Stimulated activated memory B cell treated with anti-CD40 and anti-IgM and Interleukin-4, amounts not matched to agents 10 μg/mL and 1 μg/mL and 100 μg/mL, for 72 hours (primary cell): ENCODE measurements around the gene DSC1.

ENCODE experiments used
- ATAC-seq: fragments of 150-1000 bp; cut with Tn5 transposase; 2 replicates; pipeline ENCODE4 v1.10.0; 2021
- H3K27ac Mint-ChIP-seq: one replicate; pipeline ENCODE4 v1.8.0; 2022; ENCODE audit warnings: mild to moderate bottlenecking, mixed read lengths
- H3K27me3 Mint-ChIP-seq: one replicate; pipeline ENCODE4 v1.8.0; 2022; ENCODE audit warnings: mixed read lengths
- H3K36me3 Mint-ChIP-seq: one replicate; pipeline ENCODE4 v1.8.0; 2022; ENCODE audit warnings: mixed read lengths
- H3K4me1 Mint-ChIP-seq: one replicate; pipeline ENCODE4 v1.8.0; 2022; ENCODE audit warnings: mixed read lengths
- H3K4me3 Mint-ChIP-seq: one replicate; pipeline ENCODE4 v1.8.0; 2022; ENCODE audit warnings: mild to moderate bottlenecking, moderate library complexity, mixed read lengths
- H3K9me3 Mint-ChIP-seq: one replicate; pipeline ENCODE4 v1.8.0; 2022; ENCODE audit warnings: mixed read lengths

DSC1 gene

GRCh38 chr18:31102025-31102684 lies 60.5 kb downstream of the DSC1 start, which contains the start of gene DSC2:
Gene DSC2, minus strand, starts transcription at chr18:31102421. Its CDS starts 450 bp downstream, at chr18:31101971.
- Mint-ChIP-seq H3K4me3 (no peak within 1 kb of the TSS), H3K27ac (no peak within 1 kb of the TSS)
- no peak for ATAC-seq

GRCh38 chr18:31101183-31102024 lies 61.3 kb downstream of the DSC1 start:
- H3K27ac Mint-ChIP-seq, result no peak overlapping the region
- H3K4me1 Mint-ChIP-seq, result no peaks in the 10 kb centered on the region
- H3K27me3 Mint-ChIP-seq, result peaks cover 24% of the 10 kb centered on the region
- H3K4me3 Mint-ChIP-seq, result no peak overlapping the region
- peaks cover 8% of the 10 kb centered on the region for H3K9me3 Mint-ChIP-seq
- no peak for ATAC-seq
- H3K36me3 Mint-ChIP-seq, result no peaks in the 10 kb centered on the region

More at GRCh38 chr18:31102025-31102684, 60.5 kb downstream of the DSC1 start, which contains the start of gene DSC2:
- Mint-ChIP-seq H3K9me3 (peaks cover 8% of the 10 kb centered on the region), H3K27me3 (peaks cover 24% of the 10 kb centered on the region), H3K36me3 (no peaks in the 10 kb centered on the region), H3K4me1 (no peaks in the 10 kb centered on the region)

GRCh38 chr18:31100436-31101182 lies 62.0 kb downstream of the DSC1 start:
- Mint-ChIP-seq H3K27ac (no peak overlapping the region), H3K36me3 (no peaks in the 10 kb centered on the region), H3K4me3 (no peak overlapping the region), H3K4me1 (no peaks in the 10 kb centered on the region), H3K27me3 (peaks cover 24% of the 10 kb centered on the region), H3K9me3 (peaks cover 9% of the 10 kb centered on the region)
- no peak for ATAC-seq

- Mint-ChIP-seq H3K9me3 (peaks cover 14% of the 10 kb centered on the region), H3K27ac (no peak overlapping the region), H3K27me3 (peaks cover 24% of the 10 kb centered on the region), H3K4me1 (no peaks in the 10 kb centered on the region), H3K36me3 (no peaks in the 10 kb centered on the region), H3K4me3 (no peak overlapping the region)
- ATAC-seq, result no peak
Observed at GRCh38 chr18:31099450-31100230, 63.0 kb downstream of the DSC1 start.

GRCh38 chr18:31098878-31099277 lies 63.8 kb downstream of the DSC1 start:
- Mint-ChIP-seq H3K27me3 (peaks cover 24% of the 10 kb centered on the region), H3K4me3 (no peak overlapping the region), H3K36me3 (no peaks in the 10 kb centered on the region), H3K9me3 (peaks cover 14% of the 10 kb centered on the region), H3K27ac (no peak overlapping the region), H3K4me1 (no peaks in the 10 kb centered on the region)
- ATAC-seq, result no peak

- Mint-ChIP-seq H3K4me1 (no peaks in the 10 kb centered on the region), H3K4me3 (no peak overlapping the region), H3K36me3 (no peaks in the 10 kb centered on the region), H3K9me3 (peaks cover 14% of the 10 kb centered on the region), H3K27ac (no peak overlapping the region), H3K27me3 (peaks cover 24% of the 10 kb centered on the region)
- ATAC-seq, result no peak
Observed at GRCh38 chr18:31097666-31098065, 65.0 kb downstream of the DSC1 start.

- Mint-ChIP-seq H3K27ac (no peak overlapping the region), H3K9me3 (peaks cover 8% of the 10 kb centered on the region), H3K27me3 (peaks cover 2% of the 10 kb centered on the region), H3K4me1 (no peaks in the 10 kb centered on the region), H3K36me3 (no peaks in the 10 kb centered on the region), H3K4me3 (no peak overlapping the region)
- ATAC-seq, result no peak
Observed at GRCh38 chr18:31093880-31094279, 68.8 kb downstream of the DSC1 start.

GRCh38 chr18:31093294-31093693 lies 69.4 kb downstream of the DSC1 start:
- Mint-ChIP-seq H3K9me3 (peaks cover 8% of the 10 kb centered on the region), H3K4me3 (no peak overlapping the region), H3K27ac (no peak overlapping the region), H3K36me3 (no peaks in the 10 kb centered on the region), H3K4me1 (no peaks in the 10 kb centered on the region), H3K27me3 (no peaks in the 10 kb centered on the region)
- no peak for ATAC-seq

GRCh38 chr18:31091350-31091749 lies 71.3 kb downstream of the DSC1 start:
- Mint-ChIP-seq H3K27ac (no peak overlapping the region), H3K27me3 (no peaks in the 10 kb centered on the region), H3K36me3 (no peaks in the 10 kb centered on the region), H3K4me3 (no peak overlapping the region), H3K9me3 (peaks cover 8% of the 10 kb centered on the region), H3K4me1 (no peaks in the 10 kb centered on the region)
- ATAC-seq, result no peak

GRCh38 chr18:31088532-31088931 lies 74.1 kb downstream of the DSC1 start:
- Mint-ChIP-seq H3K4me1 (no peaks in the 10 kb centered on the region), H3K36me3 (no peaks in the 10 kb centered on the region), H3K27me3 (no peaks in the 10 kb centered on the region), H3K27ac (no peak overlapping the region), H3K9me3 (no peaks in the 10 kb centered on the region), H3K4me3 (no peak overlapping the region)
- ATAC-seq, result no peak

GRCh38 chr18:31079973-31080372 lies 82.7 kb downstream of the DSC1 start:
- no peak overlapping the region for H3K4me3 Mint-ChIP-seq
- ATAC-seq, result no peak
- no peaks in the 10 kb centered on the region for H3K36me3 Mint-ChIP-seq
- peaks cover 2% of the 10 kb centered on the region for H3K9me3 Mint-ChIP-seq
- H3K27me3 Mint-ChIP-seq, result no peaks in the 10 kb centered on the region
- H3K27ac Mint-ChIP-seq, result no peak overlapping the region
- H3K4me1 Mint-ChIP-seq, result no peaks in the 10 kb centered on the region
